HepG2 (cell line): ENCODE results near the gene VWA1. TPM values are rescaled to one million over a fixed set of nuclear protein-coding genes. Genes with fewer than 3 reads are reported as not detected.

ENCODE experiments used
- ARID3A ChIP-seq: IDR thresholded peaks from 2 replicates; pipeline ENCODE4 v1.6.1; 2012; ENCODE audit warnings: low read depth, low read length, improper control_type of control experiment
- IKZF4 ChIP-seq: sonication (generic); formaldehyde crosslinking; IDR thresholded peaks from 2 replicates; pipeline ENCODE4 v1.5.1; 2020; ENCODE audit warnings: borderline replicate concordance, mild to moderate bottlenecking, low read depth, missing genetic modification reagents; ENCODE audit errors: not compliant biosample characterization
- PITX1 ChIP-seq: sonication (generic); formaldehyde crosslinking; IDR thresholded peaks from 2 replicates; pipeline ENCODE4 v1.5.1; 2020; ENCODE audit warnings: mild to moderate bottlenecking, missing genetic modification reagents
- TEAD2 ChIP-seq: sonication (generic); formaldehyde crosslinking; IDR thresholded peaks from 2 replicates; pipeline ENCODE4 v1.9.0; 2021; ENCODE audit warnings: missing genetic modification reagents
- TIGD3 ChIP-seq: sonication (generic); formaldehyde crosslinking; IDR thresholded peaks from 2 replicates; pipeline ENCODE4 v1.5.1; 2020; ENCODE audit warnings: mild to moderate bottlenecking, missing genetic modification reagents, borderline replicate concordance
- U2AF2 ChIP-seq: fragments of 200-400 bp; formaldehyde crosslinking; IDR thresholded peaks from 2 replicates; pipeline ENCODE4 v1.6.1; 2017; ENCODE audit warnings: low read depth, mild to moderate bottlenecking, low read length
- ZNF142 ChIP-seq: sonication (generic); formaldehyde crosslinking; IDR thresholded peaks from 2 replicates; pipeline ENCODE4 v1.4.0; 2020; ENCODE audit warnings: missing genetic modification reagents
- ZNF441 ChIP-seq: sonication (generic); formaldehyde crosslinking; IDR thresholded peaks from 2 replicates; pipeline ENCODE4 v1.7.0; 2021; ENCODE audit warnings: missing genetic modification reagents, borderline replicate concordance
- ZNF547 ChIP-seq: sonication (generic); formaldehyde crosslinking; IDR thresholded peaks from 2 replicates; pipeline ENCODE4 v1.5.1; 2020; ENCODE audit warnings: mild to moderate bottlenecking, missing genetic modification reagents
- ZNF549 ChIP-seq: sonication (generic); formaldehyde crosslinking; IDR thresholded peaks from 2 replicates; pipeline ENCODE4 v1.5.0; 2020; ENCODE audit warnings: missing genetic modification reagents
- ZNF574 ChIP-seq: sonication (generic); formaldehyde crosslinking; IDR thresholded peaks from 2 replicates; pipeline ENCODE4 v1.4.0; 2020; ENCODE audit warnings: missing genetic modification reagents
- ZNF576 ChIP-seq: sonication (generic); formaldehyde crosslinking; IDR thresholded peaks from 2 replicates; pipeline ENCODE4 v1.4.0; 2020; ENCODE audit warnings: mild to moderate bottlenecking, missing genetic modification reagents
- ZNF577 ChIP-seq: sonication (generic); formaldehyde crosslinking; IDR thresholded peaks from 2 replicates; pipeline ENCODE4 v1.4.0; 2020; ENCODE audit warnings: mild to moderate bottlenecking, low read depth, missing genetic modification reagents, borderline replicate concordance
- ZNF720 ChIP-seq: sonication (generic); formaldehyde crosslinking; IDR thresholded peaks from 2 replicates; pipeline ENCODE4 v1.4.0; 2020; ENCODE audit warnings: missing genetic modification reagents
- ZNF740 ChIP-seq: sonication (generic); formaldehyde crosslinking; IDR thresholded peaks from 2 replicates; pipeline ENCODE4 v1.4.0; 2020; ENCODE audit warnings: missing genetic modification reagents
- ZNF746 ChIP-seq: sonication (generic); formaldehyde crosslinking; IDR thresholded peaks from 2 replicates; pipeline ENCODE4 v1.8.0; 2022; ENCODE audit warnings: mild to moderate bottlenecking, missing genetic modification reagents
- ZSCAN12 ChIP-seq: sonication (generic); formaldehyde crosslinking; IDR thresholded peaks from 2 replicates; pipeline ENCODE4 v1.9.0; 2021; ENCODE audit warnings: mild to moderate bottlenecking, missing genetic modification reagents
- polyA plus RNA-seq, 8 experiments: library from polyadenylated mRNA; depleted of rRNA in 3 of 8; stranded (reverse) in 7 of 8; unstranded in 1 of 8; fragments of >200 nt; fragmentation: Illumina TruSeq in 4 of 8; extraction: Trizol in 4 of 8; gene quantifications; 2 replicates each; pipeline versions ENCODE4 v1.2.1 to v1.2.3, GENCODE V29; 2011 to 2016; ENCODE audit warnings: low read depth in 4 of 8, missing spikeins in 1 of 8, mixed read lengths in 1 of 8; ENCODE audit not compliant: insufficient read depth in 1 of 8
- total RNA-seq, 5 experiments: library from RNA; depleted of rRNA; stranded (reverse); fragments of >200 nt; fragmentation: Illumina TruSeq; extraction: Trizol; gene quantifications; 2 replicates each; pipeline ENCODE4 v1.2.3, GENCODE V29; 2016; ENCODE audit warnings: low read depth in 1 of 5

The VWA1 gene
- total and polyA plus RNA-seq, 2 of the 13 experiments (the other 11 are each of a cell fraction or from before 2014, with no cell fraction given), result 40.9 to 57.5 TPM

- TF ChIP-seq ZNF549 (CRISPR knock-in tag) (no peak), ZNF441 (CRISPR knock-in tag) (no peak), ZNF574 (CRISPR knock-in tag) (no peak; the same call in 1 of the 2 replicates), PITX1 (CRISPR knock-in tag) (no peak), ZNF720 (CRISPR knock-in tag) (no peak), TIGD3 (CRISPR knock-in tag) (no peak), ZNF576 (CRISPR knock-in tag) (no peak), ZNF740 (no peak), ZNF547 (no peak; the same call in 1 of the 2 replicates), TEAD2 (CRISPR knock-in tag) (no peak), ZSCAN12 (no peak), U2AF2 (no peak), IKZF4 (CRISPR knock-in tag) (no peak), ARID3A (no peak), ZNF577 (CRISPR knock-in tag) (no peak), ZNF142 (CRISPR knock-in tag) (no peak), ZNF746 (CRISPR knock-in tag) (peak; percentile 8; the same call in 1 of the 2 replicates)
These were observed 3.1 kb upstream of the VWA1 start (continued) for GRCh38 chr1:1432274-1432950.
